Keratinocyte (primary cell): ENCODE results near the gene SMG9. TPM values are rescaled to one million over a fixed set of nuclear protein-coding genes. Genes with fewer than 3 reads are reported as not detected.

Source experiments
- DNase-seq: peaks from one replicate; pipeline ENCODE4 v3.0.0-alpha.2; 2011; ENCODE audit warnings: low read depth, missing footprints, low spot score
- FAIRE-seq: peaks from 2 replicates; lab custom pipeline; 2011; peaks lifted over from hg19 to GRCh38; lab: Jason Lieb, UNC
- H2AFZ ChIP-seq: 2 replicates; pipeline ENCODE4 v1.6.0; 2012; ENCODE audit warnings: low read length, control low read depth, inconsistent platforms; ENCODE audit not compliant: control insufficient read depth
- H3K27ac ChIP-seq: 2 replicates; pipeline ENCODE4 v1.5.1; 2011; ENCODE audit warnings: low read length; ENCODE audit not compliant: control insufficient read depth, insufficient read depth
- H3K27me3 ChIP-seq: 3 replicates; pipeline ENCODE4 v1.6.0; 2011; ENCODE audit warnings: low read length; ENCODE audit not compliant: control insufficient read depth, insufficient read depth; ENCODE audit errors: extremely low read depth
- H3K36me3 ChIP-seq, 2 experiments: 2 replicates in 1 of 2; 3 replicates in 1 of 2; pipeline ENCODE4 v1.5.1; 2011; ENCODE audit warnings: low read length in 2 of 2, mild to moderate bottlenecking in 1 of 2; ENCODE audit not compliant: control insufficient read depth in 2 of 2, insufficient read depth in 2 of 2; ENCODE audit errors: extremely low read depth in 1 of 2
- H3K4me1 ChIP-seq: 3 replicates; pipeline ENCODE4 v1.5.1; 2011; ENCODE audit warnings: low read length; ENCODE audit not compliant: control insufficient read depth, insufficient read depth; ENCODE audit errors: extremely low read depth
- H3K4me2 ChIP-seq: 3 replicates; pipeline ENCODE4 v1.6.0; 2011; ENCODE audit warnings: low read depth, low read length; ENCODE audit not compliant: control insufficient read depth, insufficient read depth; ENCODE audit errors: extremely low read depth
- H3K4me3 ChIP-seq, 3 experiments: fragments of 200-600 bp in 1 of 3; sonication (generic) in 1 of 3; 2 replicates in 2 of 3; 3 replicates in 1 of 3; pipeline ENCODE4 v1.5.1; 2011 to 2016; ENCODE audit warnings: low read length in 3 of 3, mild to moderate bottlenecking in 3 of 3, control low read depth in 2 of 3, inconsistent platforms in 1 of 3, low read depth in 1 of 3, mixed read lengths in 1 of 3, mixed run types in 1 of 3, moderate library complexity in 1 of 3; ENCODE audit not compliant: control insufficient read depth in 2 of 3, insufficient read depth in 2 of 3; ENCODE audit errors: extremely low read depth in 1 of 3
- H3K79me2 ChIP-seq: 2 replicates; pipeline ENCODE4 v1.6.0; 2012; ENCODE audit warnings: low read length; ENCODE audit not compliant: control insufficient read depth, insufficient read depth
- H3K9ac ChIP-seq: 3 replicates; pipeline ENCODE4 v1.6.0; 2011; ENCODE audit warnings: low read length; ENCODE audit not compliant: control insufficient read depth, insufficient read depth; ENCODE audit errors: extremely low read depth
- H3K9me1 ChIP-seq: 3 replicates; pipeline ENCODE4 v1.6.0; 2011; ENCODE audit warnings: low read length; ENCODE audit not compliant: control insufficient read depth, insufficient read depth; ENCODE audit errors: extremely low read depth
- H3K9me3 ChIP-seq: 2 replicates; pipeline ENCODE4 v1.5.1; 2012; ENCODE audit warnings: low read depth, low read length; ENCODE audit not compliant: control insufficient read depth
- H4K20me1 ChIP-seq: 3 replicates; pipeline ENCODE4 v1.6.0; 2011; ENCODE audit warnings: low read length; ENCODE audit not compliant: control insufficient read depth, insufficient read depth; ENCODE audit errors: extremely low read depth
- CTCF ChIP-seq, 3 experiments: IDR thresholded peaks in 1 of 3; conservative IDR thresholded peaks in 1 of 3; optimal IDR thresholded peaks in 1 of 3; 2 replicates in 2 of 3; 3 replicates in 1 of 3; pipeline versions ENCODE3 to v1.5.1; 2011; ENCODE audit warnings: low read length in 3 of 3, mild to moderate bottlenecking in 3 of 3, moderate library complexity in 2 of 3, control low read depth in 1 of 3, inconsistent platforms in 1 of 3; ENCODE audit not compliant: insufficient read depth in 2 of 3; ENCODE audit errors: extremely low read depth in 1 of 3
- EZH2 ChIP-seq: IDR thresholded peaks from one replicate; pipeline ENCODE4 v1.6.1; 2012; ENCODE audit warnings: inconsistent platforms, mild to moderate bottlenecking, low read length, moderate library complexity
- dilution Hi-C: fragments of 300-500 bp; cut with MboI; formaldehyde crosslinking; loops from one replicate; pipeline ENCODE4 v1.7.0; 2020; ENCODE audit warnings: low sequenced_read_pairs; ENCODE audit not compliant: extremely low pct_ligation_motif_present
- polyA plus RNA-seq, 5 experiments: library from polyadenylated mRNA; depleted of rRNA in 3 of 5; stranded (reverse) in 3 of 5; stranded (forward) in 1 of 5; unstranded in 1 of 5; fragments of >200 nt; gene quantifications; 1 replicate in 1 of 5; 2 replicates in 3 of 5; 3 replicates in 1 of 5; pipeline versions ENCODE4 v1.2.1 to v1.2.3, GENCODE V29; 2011 to 2012; ENCODE audit warnings: missing spikeins in 2 of 5, low read depth in 1 of 5, low replicate concordance in 1 of 5

Gene SMG9
- polyA plus RNA-seq, 1 donor (not counting 4 experiments of a cell fraction or from before 2014, with no cell fraction given): 15.6 TPM

GRCh38 chr19:43798546-43799409 is 44.0 kb upstream of the SMG9 start:
- peaks cover 13% of the 10 kb centered on the region for H3K4me1 ChIP-seq
- DNase-seq: peak; percentile 72
- H2AFZ ChIP-seq: peak overlapping the region; percentile 87
- FAIRE-seq: peak; percentile 84
- H3K27me3 ChIP-seq: no peaks in the 10 kb centered on the region
- TF ChIP-seq EZH2: no peak
- no peak for TF ChIP-seq CTCF (optimal IDR thresholded peaks at IDR 0.05 in 1 of 3, IDR thresholded peaks at IDR 0.05 in 1 of 3, conservative IDR thresholded peaks at IDR 0.05 in 1 of 3; ENCODE audit: extremely low read depth in 1 of 3, insufficient read depth in 2 of 3, low read length in 3 of 3)
- H4K20me1 ChIP-seq: no peaks in the 10 kb centered on the region
- H3K4me2 ChIP-seq: peak overlapping the region; percentile 76
- H3K9ac ChIP-seq: peak overlapping the region; percentile 67
- peak overlapping the region; percentile 44 to 82 (median 47) for H3K4me3 ChIP-seq
- no peaks in the 10 kb centered on the region for H3K79me2 ChIP-seq
- no peaks in the 10 kb centered on the region for H3K9me3 ChIP-seq
- no peaks in the 10 kb centered on the region for H3K36me3 ChIP-seq
- no peaks in the 10 kb centered on the region for H3K9me1 ChIP-seq
- H3K27ac ChIP-seq: peak overlapping the region; percentile 39
- dilution Hi-C loops: no loop called here

DNA sequence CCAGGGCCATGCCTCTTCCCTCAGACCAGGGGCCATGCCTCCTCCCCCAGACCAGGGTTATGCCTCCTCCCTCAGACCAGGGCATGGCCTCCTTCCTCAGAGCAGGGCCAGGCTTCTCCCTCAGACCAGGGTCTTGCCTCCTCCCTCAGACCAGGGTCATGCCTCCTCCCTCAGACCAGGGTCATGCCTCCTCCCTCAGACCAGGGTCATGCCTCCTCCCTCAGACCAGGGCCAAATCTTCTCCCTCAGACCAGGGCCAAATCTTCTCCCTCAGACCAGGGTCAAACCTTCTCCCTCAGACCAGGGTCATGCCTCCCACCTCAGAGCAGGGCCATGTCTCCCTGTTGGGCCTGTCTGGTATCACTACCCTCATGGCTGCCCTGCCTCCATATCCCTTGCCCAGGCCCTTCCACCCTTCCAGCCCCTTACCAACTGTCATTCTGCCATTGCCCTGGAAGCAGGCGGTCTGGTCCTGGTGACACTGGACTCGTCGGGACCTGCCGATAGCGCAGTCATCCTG is 43.3 kb upstream of the SMG9 start:
- Histone ChIP-seq H3K27me3 (no peaks in the 10 kb centered on the region), H3K36me3 (no peaks in the 10 kb centered on the region), H2AFZ (peak overlapping the region; percentile 87), H3K9me1 (no peaks in the 10 kb centered on the region), H3K4me3 (peak overlapping the region; percentile 44 to 82 (median 47)), H3K27ac (no peak overlapping the region), H4K20me1 (no peaks in the 10 kb centered on the region), H3K4me2 (peak overlapping the region; percentile 76), H3K9me3 (no peaks in the 10 kb centered on the region), H3K4me1 (peaks cover 13% of the 10 kb centered on the region), H3K9ac (peak overlapping the region; percentile 67), H3K79me2 (no peaks in the 10 kb centered on the region)
- FAIRE-seq (no peak), DNase-seq (no peak)
- dilution Hi-C loops: no loop called here
- no peak for TF ChIP-seq CTCF (optimal IDR thresholded peaks at IDR 0.05 in 1 of 3, IDR thresholded peaks at IDR 0.05 in 1 of 3, conservative IDR thresholded peaks at IDR 0.05 in 1 of 3; ENCODE audit: extremely low read depth in 1 of 3, insufficient read depth in 2 of 3, low read length in 3 of 3)
- no peak for TF ChIP-seq EZH2
